Spleen (tissue), 11 donors: Measurements from ENCODE around the gene TMEM259. TPM values are rescaled to one million over a fixed set of nuclear protein-coding genes. Genes with fewer than 3 reads are reported as not detected.

Experiments used
- DNase-seq: peaks from one replicate; pipeline ENCODE4 v3.0.0-alpha.2; 2020
- H3K27ac ChIP-seq, 8 donors: fragments of 200-600 bp; sonication (generic) in 7 of 8; 1 replicate in 4 of 8; 2 replicates in 4 of 8; pipeline versions ENCODE4 v1.5.0 to v1.8.0; 2016 to 2021; ENCODE audit warnings: inconsistent platforms in 4 of 8, mild to moderate bottlenecking in 4 of 8, moderate library complexity in 1 of 8
- H3K27me3 ChIP-seq, 7 donors: fragments of 200-600 bp; sonication (generic) in 6 of 7; replicated peaks in 1 of 7; 1 replicate in 4 of 7; 2 replicates in 3 of 7; pipeline versions ENCODE4 v1.5.0 to v1.8.0; 2016 to 2021; ENCODE audit warnings: inconsistent platforms in 3 of 7, mild to moderate bottlenecking in 1 of 7
- H3K36me3 ChIP-seq, 6 donors: fragments of 200-600 bp; sonication (generic) in 5 of 6; 1 replicate in 4 of 6; 2 replicates in 2 of 6; pipeline versions ENCODE4 v1.5.0 to v1.8.0; 2016 to 2021; ENCODE audit warnings: inconsistent platforms in 2 of 6
- H3K4me1 ChIP-seq, 6 donors: fragments of 200-600 bp; sonication (generic) in 5 of 6; 1 replicate in 3 of 6; 2 replicates in 3 of 6; pipeline versions ENCODE4 v1.5.0 to v1.8.0; 2016 to 2021; ENCODE audit warnings: inconsistent platforms in 3 of 6
- H3K4me3 ChIP-seq, 8 donors: fragments of 200-600 bp; sonication (generic) in 7 of 8; 1 replicate in 4 of 8; 2 replicates in 4 of 8; pipeline versions ENCODE4 v1.5.0 to v1.8.0; 2016 to 2021; ENCODE audit warnings: inconsistent platforms in 4 of 8, mild to moderate bottlenecking in 4 of 8, moderate library complexity in 2 of 8
- H3K9me3 ChIP-seq, 8 donors: fragments of 200-600 bp; sonication (generic) in 7 of 8; 1 replicate in 4 of 8; 2 replicates in 4 of 8; pipeline versions ENCODE4 v1.5.0 to v1.8.0; 2016 to 2021; ENCODE audit warnings: inconsistent platforms in 4 of 8
- POLR2A ChIP-seq, 3 donors: fragments of 450-650 bp; IDR thresholded peaks; one replicate each; pipeline ENCODE4 v1.5.1; 2017; ENCODE audit warnings: antibody characterized with exemption in 3 of 3, mild to moderate bottlenecking in 1 of 3
- POLR2AphosphoS5 ChIP-seq, 3 donors: sonication (generic); formaldehyde crosslinking; IDR thresholded peaks; one replicate each; pipeline ENCODE4 v1.5.1; 2017; ENCODE audit warnings: antibody characterized with exemption in 3 of 3
- WGBS, 5 donors: extraction: QIAGEN DNeasy Blood & Tissue Kit in 3 of 5; methylation state at CpG; one replicate each; pipeline versions ENCODE4 v1.1.5 to v1.1.7; 2013 to 2018; 5-methylcytosine and 5-hydroxymethylcytosine counted together
- intact Hi-C: fragments of 100-400 bp; cut with DNase I; formaldehyde crosslinking; loops from one replicate; pipeline ENCODE4 v1.15.0; 2023; ENCODE audit warnings: low total_unique reads
- polyA plus RNA-seq, 3 donors: library from polyadenylated mRNA; stranded (reverse); fragments of 200-250 nt; gene quantifications; one replicate each; pipeline ENCODE4 v1.2.1, GENCODE V29; 2013
- total RNA-seq, 7 donors: library from RNA; depleted of rRNA in 3 of 7; stranded (reverse); fragments of >200 nt in 3 of 7; fragmentation: NEBNext Ultra II Directional in 4 of 7; extraction: Animal tissue kit (Norgen Biotek cat#: 25700) in 4 of 7; gene quantifications; one replicate each; pipeline versions ENCODE4 v1.1.0 to v1.2.1, GENCODE V29; 2016 to 2021
- TF ChIP-seq, protein P1 (sequence below), 11 experiments: fragments of 200-600 bp in 7 of 11; fragments of 450-650 bp in 4 of 11; sonication (generic) in 4 of 11; IDR thresholded peaks in 8 of 11; conservative IDR thresholded peaks in 3 of 11; 1 replicate in 7 of 11; 2 replicates in 4 of 11; pipeline versions ENCODE4 v1.4.0 to v1.8.0; 2016 to 2021; ENCODE audit warnings: antibody characterized with exemption in 11 of 11, inconsistent platforms in 4 of 11, mild to moderate bottlenecking in 1 of 11
- donor health status: healthy with polysubstance abuse.
- donor health status: DM: no; HTN: no; CAD: no; lungs with moderate emphysema.
- donor health status: DM: no; HTN: no; CAD: no.
- donor health status: Bipolar disorder and iron deficiency.
- donor health status: healthy.
- donor health status: DM: no; HTN: no; CAD: no.
- donor health status: DM: yes; HTN: yes; CAD: no.

The TMEM259 gene
- total and polyA plus RNA-seq, 10 donors, result 172 to 560 (median 241) TPM

GRCh38 chr19:1015782-1016646 lies 4.9 kb downstream of the TMEM259 start:
- WGBS, 5 donors, result 64 to 79% (median 74%) methylated on average over 10 to 31 of the region's 31 CpGs
- H3K27ac ChIP-seq, result peak overlapping the region in 7 of 8 donors; percentile 63 to 98 (median 95)
- intact Hi-C loops, result no loop called here

GRCh38 chr19:1015061-1015781 lies 5.7 kb downstream of the TMEM259 start:
- Histone ChIP-seq H3K4me3 (peak overlapping the region in 2 of 8 donors; percentile 4 to 81), H3K36me3 (peaks cover 3 to 82% (median 48%) of the 10 kb centered on the region in 6 donors), H3K4me1 (peaks cover 56 to 88% (median 71%) of the 10 kb centered on the region in 6 donors), H3K27ac (peak overlapping the region in 6 of 8 donors; percentile 27 to 98 (median 96)), H3K27me3 (no peaks in the 10 kb centered on the region), H3K9me3 (no peaks in the 10 kb centered on the region)
- WGBS, 5 donors, result 85 to 95% (median 88%) methylated on average over 15 to 29 of the region's 29 CpGs
- TF ChIP-seq, protein P1, sequence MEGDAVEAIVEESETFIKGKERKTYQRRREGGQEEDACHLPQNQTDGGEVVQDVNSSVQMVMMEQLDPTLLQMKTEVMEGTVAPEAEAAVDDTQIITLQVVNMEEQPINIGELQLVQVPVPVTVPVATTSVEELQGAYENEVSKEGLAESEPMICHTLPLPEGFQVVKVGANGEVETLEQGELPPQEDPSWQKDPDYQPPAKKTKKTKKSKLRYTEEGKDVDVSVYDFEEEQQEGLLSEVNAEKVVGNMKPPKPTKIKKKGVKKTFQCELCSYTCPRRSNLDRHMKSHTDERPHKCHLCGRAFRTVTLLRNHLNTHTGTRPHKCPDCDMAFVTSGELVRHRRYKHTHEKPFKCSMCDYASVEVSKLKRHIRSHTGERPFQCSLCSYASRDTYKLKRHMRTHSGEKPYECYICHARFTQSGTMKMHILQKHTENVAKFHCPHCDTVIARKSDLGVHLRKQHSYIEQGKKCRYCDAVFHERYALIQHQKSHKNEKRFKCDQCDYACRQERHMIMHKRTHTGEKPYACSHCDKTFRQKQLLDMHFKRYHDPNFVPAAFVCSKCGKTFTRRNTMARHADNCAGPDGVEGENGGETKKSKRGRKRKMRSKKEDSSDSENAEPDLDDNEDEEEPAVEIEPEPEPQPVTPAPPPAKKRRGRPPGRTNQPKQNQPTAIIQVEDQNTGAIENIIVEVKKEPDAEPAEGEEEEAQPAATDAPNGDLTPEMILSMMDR (IDR thresholded peaks at IDR 0.05 in 8 of 11, conservative IDR thresholded peaks at IDR 0.05 in 3 of 11), result no peak
- TF ChIP-seq POLR2AphosphoS5 (IDR thresholded peaks at IDR 0.05) (no peak), POLR2A (IDR thresholded peaks at IDR 0.05) (no peak)
- intact Hi-C loops, result no loop called here
- DNase-seq, result no peak

More at GRCh38 chr19:1015782-1016646, 4.9 kb downstream of the TMEM259 start:
- H3K9me3 ChIP-seq, result no peaks in the 10 kb centered on the region
- no peaks in the 10 kb centered on the region for H3K27me3 ChIP-seq
- H3K4me1 ChIP-seq, result peaks cover 56 to 84% (median 71%) of the 10 kb centered on the region in 6 donors
- TF ChIP-seq POLR2A (IDR thresholded peaks at IDR 0.05) (no peak), POLR2AphosphoS5 (IDR thresholded peaks at IDR 0.05) (no peak)
- TF ChIP-seq, protein P1 (IDR thresholded peaks at IDR 0.05 in 8 of 11, conservative IDR thresholded peaks at IDR 0.05 in 3 of 11), result no peak
- H3K36me3 ChIP-seq, result peaks cover 3 to 74% (median 40%) of the 10 kb centered on the region in 6 donors
- peak overlapping the region in 3 of 8 donors; percentile 2 to 81 (median 4) for H3K4me3 ChIP-seq
- DNase-seq, result no peak

- 88 to 93% (median 90%) methylated on average over 35 to 49 of the region's 49 CpGs for WGBS, 5 donors
- H3K36me3 ChIP-seq, result peaks cover 3 to 86% (median 56%) of the 10 kb centered on the region in 6 donors
- peaks cover 50 to 88% (median 65%) of the 10 kb centered on the region in 6 donors for H3K4me1 ChIP-seq
- intact Hi-C loops, result no loop called here
- no peaks in the 10 kb centered on the region for H3K9me3 ChIP-seq
- no peak overlapping the region for H3K4me3 ChIP-seq
- H3K27ac ChIP-seq, result peak overlapping the region in 3 of 8 donors; percentile 95 to 98 (median 97)
- no peaks in the 10 kb centered on the region for H3K27me3 ChIP-seq
- TF ChIP-seq, protein P1 (IDR thresholded peaks at IDR 0.05 in 8 of 11, conservative IDR thresholded peaks at IDR 0.05 in 3 of 11), result no peak
- TF ChIP-seq POLR2AphosphoS5 (IDR thresholded peaks at IDR 0.05), result peak in 2 of 3 donors; percentile 15 to 29
- TF ChIP-seq POLR2A (IDR thresholded peaks at IDR 0.05), result no peak
- no peak for DNase-seq
Measured at GRCh38 chr19:1014161-1015060, 6.5 kb downstream of the TMEM259 start.
